CD4-positive, alpha-beta T cell (primary cell): ENCODE measurements around the gene KCNJ18. TPM values are rescaled to one million over a fixed set of nuclear protein-coding genes. Genes with fewer than 3 reads are reported as not detected.
"Not testable (repeated sequence)": the region's sequence is repeated elsewhere in the genome, so short reads cannot be mapped to it uniquely, and the experiment has no call there.

Experiments
- ATAC-seq: fragments of 200-7000 bp; cut with Tn5 transposase; one replicate; pipeline ENCODE4 v1.10.0; 2022; ENCODE audit warnings: mild to moderate bottlenecking; ENCODE audit not compliant: poor library complexity
- CTCF ChIA-PET: fragments of 350-600 bp; sonication (Branson Sonifier 250); formaldehyde crosslinking; loops from one replicate; lab custom pipeline; 2021; ENCODE audit warnings: antibody characterized with exemption, inconsistent platforms; lab: Charles Lee
- POLR2A ChIA-PET: fragments of 350-600 bp; sonication (Branson Sonifier 250); formaldehyde crosslinking; loops from one replicate; lab custom pipeline; 2021; ENCODE audit warnings: antibody characterized with exemption, inconsistent platforms; lab: Charles Lee
- DNase-seq, 14 experiments: peaks; one replicate each; pipeline ENCODE4 v3.0.0-alpha.2; 2013 to 2020; ENCODE audit warnings: mixed read lengths in 2 of 14
- H3K27ac ChIP-seq, 2 donors: one replicate each; pipeline versions ENCODE4 v1.5.1 to v1.7.0; 2013; ENCODE audit warnings: low read length in 2 of 2, low read depth in 1 of 2, mild to moderate bottlenecking in 1 of 2
- H3K27me3 ChIP-seq, 2 experiments: 1 replicate in 1 of 2; 2 replicates in 1 of 2; pipeline versions ENCODE4 v1.6.1 to v1.7.0; 2013; ENCODE audit warnings: low read length in 2 of 2, control low read depth in 1 of 2, mild to moderate bottlenecking in 1 of 2, moderate library complexity in 1 of 2; ENCODE audit not compliant: insufficient read depth in 2 of 2, control insufficient read depth in 1 of 2
- H3K36me3 ChIP-seq: one replicate; pipeline ENCODE4 v1.6.1; 2013; ENCODE audit warnings: low read length, control low read depth; ENCODE audit not compliant: insufficient read depth
- H3K4me1 ChIP-seq: one replicate; pipeline ENCODE4 v1.6.1; 2013; ENCODE audit warnings: low read length, control low read depth; ENCODE audit not compliant: insufficient read depth
- H3K4me3 ChIP-seq: one replicate; pipeline ENCODE4 v1.5.1; 2013; ENCODE audit warnings: mild to moderate bottlenecking, low read length, moderate library complexity
- H3K9me3 ChIP-seq, 2 experiments: 1 replicate in 1 of 2; 2 replicates in 1 of 2; pipeline versions ENCODE4 v1.6.1 to v1.7.0; 2013; ENCODE audit warnings: low read length in 2 of 2, mild to moderate bottlenecking in 2 of 2, control low read depth in 1 of 2, moderate library complexity in 1 of 2; ENCODE audit not compliant: control insufficient read depth in 1 of 2, insufficient read depth in 1 of 2
- H3K27ac Mint-ChIP-seq: one replicate; pipeline ENCODE4 v1.8.0; 2020; ENCODE audit warnings: mixed read lengths
- H3K27me3 Mint-ChIP-seq: one replicate; pipeline ENCODE4 v1.8.0; 2021; ENCODE audit warnings: mixed read lengths
- H3K36me3 Mint-ChIP-seq: one replicate; pipeline ENCODE4 v1.8.0; 2021; ENCODE audit warnings: low read depth, mixed read lengths
- H3K4me1 Mint-ChIP-seq: one replicate; pipeline ENCODE4 v1.8.0; 2021; ENCODE audit warnings: low read depth, mixed read lengths
- H3K4me3 Mint-ChIP-seq: one replicate; pipeline ENCODE4 v1.8.0; 2020; ENCODE audit warnings: mild to moderate bottlenecking, mixed read lengths
- H3K9me3 Mint-ChIP-seq: one replicate; pipeline ENCODE4 v1.8.0; 2020; ENCODE audit warnings: mixed read lengths
- CTCF ChIP-seq: fragments of 200-600 bp; IDR thresholded peaks from one replicate; pipeline ENCODE4 v1.8.0; 2022; ENCODE audit warnings: antibody characterized with exemption, mild to moderate bottlenecking
- intact Hi-C, 2 experiments: fragments of 100-400 bp; cut with DNase I in 1 of 2; cut with micrococcal nuclease in 1 of 2; formaldehyde crosslinking; loops; one replicate each; pipeline versions ENCODE4 v1.15.1 to v1.9.0; 2023 to 2025; cut with DNase I, micrococcal nuclease
- total RNA-seq, 174 experiments: library from RNA in 2 of 174; stranded (reverse) in 2 of 174; gene quantifications; one replicate each; pipeline ENCODE4 v1.2.3 and lab custom pipeline; 2021 to 2026

KCNJ18 gene
- total RNA-seq, 2 experiments from 2014 or later = not detected

- Histone ChIP-seq H3K36me3 (no peaks in the 10 kb centered on the region), H3K9me3 (peaks cover 0 to 43% of the 10 kb centered on the region in 2 experiments), H3K27ac (no peak overlapping the region), H3K4me3 (no peak overlapping the region), H3K4me1 (no peaks in the 10 kb centered on the region), H3K27me3 (no peaks in the 10 kb centered on the region)
- H3K9me3 Mint-ChIP-seq = no peaks in the 10 kb centered on the region
- H3K36me3 Mint-ChIP-seq = no peaks in the 10 kb centered on the region
- POLR2A ChIA-PET = no interaction called here
- H3K4me1 Mint-ChIP-seq = no peaks in the 10 kb centered on the region
- intact Hi-C loops = no loop called here
- H3K4me3 Mint-ChIP-seq = no peak overlapping the region
- CTCF ChIA-PET = no interaction called here
- TF ChIP-seq CTCF = no peak
- H3K27me3 Mint-ChIP-seq = no peaks in the 10 kb centered on the region
- DNase-seq (no peak), ATAC-seq (no peak)
- no peak overlapping the region for H3K27ac Mint-ChIP-seq
Observed at GRCh38 chr17:21689604-21690003, 2.7 kb upstream of the KCNJ18 start.

GRCh38 chr17:21690811-21691210 is 1.5 kb upstream of the KCNJ18 start:
- H3K27me3 Mint-ChIP-seq, H3K36me3 Mint-ChIP-seq, CTCF ChIA-PET, ATAC-seq, H3K27ac Mint-ChIP-seq, H3K36me3 ChIP-seq, POLR2A ChIA-PET, H3K4me1 Mint-ChIP-seq, H3K4me3 Mint-ChIP-seq, H3K4me1 ChIP-seq, H3K27me3 ChIP-seq, H3K9me3 Mint-ChIP-seq, intact Hi-C loops, DNase-seq, H3K4me3 ChIP-seq, H3K27ac ChIP-seq: not testable (repeated sequence)
- peaks cover 0 to 43% of the 10 kb centered on the region in 2 experiments for H3K9me3 ChIP-seq

GRCh38 chr17:21691481-21691880 is 842 bp upstream of the KCNJ18 start:
- H3K9me3 Mint-ChIP-seq, H3K4me1 ChIP-seq, intact Hi-C loops, H3K27ac ChIP-seq, POLR2A ChIA-PET, H3K36me3 ChIP-seq, DNase-seq, H3K4me1 Mint-ChIP-seq, H3K36me3 Mint-ChIP-seq, H3K4me3 Mint-ChIP-seq, H3K4me3 ChIP-seq, H3K27ac Mint-ChIP-seq, H3K27me3 ChIP-seq, CTCF ChIA-PET, H3K27me3 Mint-ChIP-seq, ATAC-seq: not testable (repeated sequence)
- peaks cover 0 to 43% of the 10 kb centered on the region in 2 experiments for H3K9me3 ChIP-seq

GRCh38 chr17:21692704-21693065 is 362 bp downstream of the KCNJ18 start:
- ATAC-seq, CTCF ChIA-PET, H3K4me3 ChIP-seq, DNase-seq, H3K36me3 ChIP-seq, H3K36me3 Mint-ChIP-seq, H3K9me3 Mint-ChIP-seq, H3K27me3 ChIP-seq, H3K27ac Mint-ChIP-seq, H3K4me3 Mint-ChIP-seq, H3K27me3 Mint-ChIP-seq, POLR2A ChIA-PET, intact Hi-C loops, H3K4me1 ChIP-seq, H3K4me1 Mint-ChIP-seq, H3K27ac ChIP-seq: not testable (repeated sequence)
- peaks cover 0 to 43% of the 10 kb centered on the region in 2 experiments for H3K9me3 ChIP-seq

GRCh38 chr17:21693391-21693796 is 1.1 kb downstream of the KCNJ18 start:
- H3K27ac ChIP-seq, H3K36me3 Mint-ChIP-seq, CTCF ChIA-PET, H3K4me3 ChIP-seq, intact Hi-C loops, H3K4me1 Mint-ChIP-seq, H3K27ac Mint-ChIP-seq, POLR2A ChIA-PET, DNase-seq, H3K4me1 ChIP-seq, H3K27me3 Mint-ChIP-seq, H3K9me3 Mint-ChIP-seq, H3K36me3 ChIP-seq, H3K27me3 ChIP-seq, H3K4me3 Mint-ChIP-seq, ATAC-seq: not testable (repeated sequence)
- H3K9me3 ChIP-seq = peaks cover 0 to 42% of the 10 kb centered on the region in 2 experiments

- H3K36me3 Mint-ChIP-seq, DNase-seq, H3K27ac Mint-ChIP-seq, H3K27me3 Mint-ChIP-seq, H3K4me1 Mint-ChIP-seq, H3K4me1 ChIP-seq, ATAC-seq, H3K4me3 ChIP-seq, POLR2A ChIA-PET, H3K27ac ChIP-seq, CTCF ChIA-PET, intact Hi-C loops, H3K4me3 Mint-ChIP-seq, H3K9me3 Mint-ChIP-seq, H3K27me3 ChIP-seq, H3K36me3 ChIP-seq: not testable (repeated sequence)
- peaks cover 0 to 37% of the 10 kb centered on the region in 2 experiments for H3K9me3 ChIP-seq
Observed at GRCh38 chr17:21693937-21694336, 1.6 kb downstream of the KCNJ18 start.

- ATAC-seq, H3K27me3 Mint-ChIP-seq, H3K36me3 Mint-ChIP-seq, H3K4me3 Mint-ChIP-seq, H3K36me3 ChIP-seq, H3K4me3 ChIP-seq, H3K4me1 ChIP-seq, CTCF ChIA-PET, H3K4me1 Mint-ChIP-seq, DNase-seq, H3K27me3 ChIP-seq, H3K27ac Mint-ChIP-seq, H3K27ac ChIP-seq, POLR2A ChIA-PET, intact Hi-C loops, H3K9me3 Mint-ChIP-seq: not testable (repeated sequence)
- peaks cover 0 to 39% of the 10 kb centered on the region in 2 experiments for H3K9me3 ChIP-seq
Observed at GRCh38 chr17:21696227-21696626, 3.9 kb downstream of the KCNJ18 start.
